ENCODE results near the gene LRIG2.

Gene LRIG2

DNA sequence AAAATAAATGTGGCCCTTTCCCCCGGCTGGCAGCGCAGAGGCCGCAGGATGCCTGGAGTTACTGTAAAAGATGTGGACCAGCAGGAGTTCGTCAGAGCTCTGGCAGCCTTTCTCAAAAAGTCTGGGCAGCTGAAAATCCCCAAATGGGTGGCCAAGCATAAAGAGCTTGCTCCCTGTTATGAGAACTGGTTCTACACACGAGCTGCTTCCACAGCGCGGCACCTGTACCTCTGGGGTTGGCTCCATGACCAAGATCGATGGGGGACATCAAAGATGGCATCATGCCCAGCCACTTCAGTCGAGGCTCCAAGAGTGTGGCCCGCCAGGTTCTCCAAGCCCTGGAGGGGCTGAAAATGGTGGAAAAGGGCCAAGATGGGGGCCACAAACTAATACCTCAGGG is 95.9 kb downstream of the LRIG2 start:
- DNase-seq (ENCODE audit: low read depth in 3 of 3), result no peak

DNA sequence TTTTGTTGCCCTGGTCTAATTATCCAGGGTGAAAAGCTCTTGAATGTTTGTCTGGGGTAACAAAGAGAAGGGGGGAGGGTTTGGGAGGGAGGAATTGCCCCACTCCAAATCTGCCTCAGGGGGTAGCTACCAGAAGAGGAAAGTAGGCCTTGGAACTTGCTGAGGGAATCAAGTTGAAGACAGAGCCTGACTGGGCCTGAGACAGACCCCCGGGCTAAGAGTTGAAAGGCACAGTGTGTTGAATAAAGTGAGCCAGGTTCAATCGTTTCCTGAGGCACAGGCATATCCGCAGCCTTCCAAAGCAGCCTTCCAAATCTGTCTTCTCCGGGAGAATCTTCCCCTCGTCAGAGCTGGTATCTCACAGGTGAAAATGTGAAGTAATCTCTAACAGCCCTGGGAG is 96.6 kb downstream of the LRIG2 start:
- no peak for DNase-seq (ENCODE audit: low read depth in 3 of 3)

DNA sequence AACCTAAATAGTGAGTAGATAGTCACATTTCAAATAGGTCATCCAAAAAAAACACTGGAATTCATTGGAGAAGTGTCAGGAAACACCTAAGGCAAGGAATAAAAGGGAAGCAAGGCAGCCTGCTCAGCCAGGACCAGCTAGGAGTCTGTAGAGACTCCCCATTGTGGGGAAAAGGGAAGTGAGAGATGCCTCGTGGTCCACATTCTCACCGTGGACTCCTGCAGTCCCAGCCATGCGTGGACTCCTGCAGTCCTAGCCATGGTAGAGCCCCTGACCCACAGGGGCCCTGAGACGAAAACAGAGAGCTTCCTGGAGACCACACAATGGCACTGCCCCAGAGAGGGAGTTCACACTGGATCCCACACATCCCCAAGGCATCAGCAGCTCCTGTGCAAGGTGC is 97.5 kb downstream of the LRIG2 start:
- no peak for DNase-seq (ENCODE audit: low read depth in 3 of 3)

DNA sequence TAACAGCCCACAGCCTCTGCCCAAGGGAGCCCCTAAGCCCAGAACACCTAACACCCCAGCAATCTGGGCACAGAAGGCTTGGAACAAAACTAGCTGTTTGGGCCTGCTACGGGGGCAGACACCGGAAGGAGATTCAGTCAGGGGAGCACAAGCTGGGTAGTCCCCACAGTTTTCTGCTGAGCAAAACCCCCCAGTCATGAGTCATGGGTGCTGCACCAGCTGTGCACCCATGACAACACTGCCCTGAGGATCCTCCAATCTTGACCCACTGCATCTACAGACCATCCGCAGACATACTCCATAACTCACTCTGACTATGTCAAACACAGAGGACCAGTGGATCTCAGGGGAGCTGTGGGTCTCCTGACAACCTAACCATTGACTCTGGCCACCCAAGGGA is 105.1 kb downstream of the LRIG2 start:
- no peak for DNase-seq (ENCODE audit: low read depth in 3 of 3)

DNA sequence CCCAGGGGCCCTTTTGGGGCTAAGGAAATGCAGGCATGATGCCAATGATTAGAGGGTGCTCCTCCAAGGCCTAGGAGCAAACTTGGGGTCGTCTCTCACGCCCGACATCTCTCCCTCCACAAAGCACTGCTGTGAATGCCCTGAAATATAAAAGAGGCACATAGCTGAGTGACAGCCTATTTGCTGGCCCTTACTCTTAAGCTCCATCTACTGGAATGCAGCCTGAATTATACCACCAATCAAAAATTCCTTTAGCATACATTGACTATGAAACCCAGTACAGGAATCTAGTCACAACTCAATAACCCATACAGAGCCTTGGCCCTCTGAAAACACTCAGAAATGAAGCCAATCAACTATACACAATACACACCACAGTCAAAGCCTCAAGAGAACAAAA is 105.5 kb downstream of the LRIG2 start:
- no peak for DNase-seq (ENCODE audit: low read depth in 3 of 3)

Measured in stimulated activated CD4-positive, alpha-beta T cell treated with anti-CD3 and anti-CD28 coated beads, TNF-alpha, amount 100 ng/mL, for 24 hours (primary cell).